Smooth muscle cell (in vitro differentiated cells): Measurements from ENCODE around the gene PCYOX1L. TPM values are rescaled to one million over a fixed set of nuclear protein-coding genes. Genes with fewer than 3 reads are reported as not detected.
A peak's percentile ranks its signal among the peaks of the same experiment; 100 is the strongest.

Experiments
- DNase-seq: peaks from one replicate; lab custom pipeline; 2025; ENCODE audit not compliant: unreplicated experiment; lab: John Stamatoyannopoulos, UW
- H2AFZ ChIP-seq: fragments of 200-600 bp; sonication (generic); 2 replicates; pipeline ENCODE4 v1.6.0; 2016; ENCODE audit warnings: antibody characterized with exemption, low read depth, mild to moderate bottlenecking
- H3F3A ChIP-seq: fragments of 200-600 bp; sonication (generic); 2 replicates; pipeline ENCODE4 v1.6.0; 2017; ENCODE audit warnings: antibody characterized with exemption, low read depth
- H3K27ac ChIP-seq: fragments of 200-600 bp; sonication (generic); 2 replicates; pipeline ENCODE4 v1.5.1; 2016; ENCODE audit warnings: low read depth, mild to moderate bottlenecking
- H3K27me3 ChIP-seq: fragments of 200-600 bp; sonication (generic); 2 replicates; pipeline ENCODE4 v1.6.1; 2016; ENCODE audit warnings: low read depth, mild to moderate bottlenecking
- H3K36me3 ChIP-seq: fragments of 200-600 bp; sonication (generic); 2 replicates; pipeline ENCODE4 v1.5.1; 2016; ENCODE audit warnings: low read depth
- H3K4me1 ChIP-seq: fragments of 200-600 bp; sonication (generic); 2 replicates; pipeline ENCODE4 v1.5.1; 2016; ENCODE audit warnings: low read depth
- H3K4me2 ChIP-seq: fragments of 200-600 bp; sonication (generic); 2 replicates; pipeline ENCODE4 v1.6.0; 2016; ENCODE audit warnings: mild to moderate bottlenecking
- H3K4me3 ChIP-seq: fragments of 200-600 bp; sonication (generic); 2 replicates; pipeline ENCODE4 v1.5.1; 2016; ENCODE audit warnings: mild to moderate bottlenecking
- H3K79me2 ChIP-seq: fragments of 200-600 bp; sonication (generic); 2 replicates; pipeline ENCODE4 v1.6.0; 2016; ENCODE audit warnings: low read depth, mild to moderate bottlenecking
- H3K9ac ChIP-seq: fragments of 200-600 bp; sonication (generic); 2 replicates; pipeline ENCODE4 v1.6.0; 2016; ENCODE audit warnings: low read depth
- H3K9me3 ChIP-seq: fragments of 200-600 bp; sonication (generic); replicated peaks from 2 replicates; pipeline ENCODE4 v1.5.1; 2016; ENCODE audit warnings: low read depth
- H4K20me1 ChIP-seq: fragments of 200-600 bp; sonication (generic); 2 replicates; pipeline ENCODE4 v1.6.0; 2016; ENCODE audit warnings: low read depth
- WGBS: methylation state at CpG from one replicate; pipeline ENCODE4 v1.1.7; 2016; ENCODE audit warnings: low lambda C conversion rate; 5-methylcytosine and 5-hydroxymethylcytosine counted together
- polyA plus RNA-seq: library from polyadenylated mRNA; unstranded; fragments of >200 nt; fragmentation: Nextera tagmentation; extraction: Ambion mirVana; gene quantifications from 2 replicates; pipeline ENCODE4 v1.2.1, GENCODE V29; 2016
- total RNA-seq: library from RNA; depleted of rRNA; stranded (reverse); fragments of >200 nt; gene quantifications from 2 replicates; pipeline ENCODE4 v1.2.3, GENCODE V29; 2014
- TF ChIP-seq, protein P1 (sequence below): fragments of 200-600 bp; sonication (generic); IDR thresholded peaks from 2 replicates; pipeline ENCODE4 v1.5.1; 2017; ENCODE audit warnings: borderline replicate concordance, mild to moderate bottlenecking, antibody characterized with exemption; ENCODE audit not compliant: insufficient read depth, poor library complexity, severe bottlenecking

Gene PCYOX1L
- total and polyA plus RNA-seq, 2 experiments from 2014 or later: 6.4 to 13.4 TPM

DNA sequence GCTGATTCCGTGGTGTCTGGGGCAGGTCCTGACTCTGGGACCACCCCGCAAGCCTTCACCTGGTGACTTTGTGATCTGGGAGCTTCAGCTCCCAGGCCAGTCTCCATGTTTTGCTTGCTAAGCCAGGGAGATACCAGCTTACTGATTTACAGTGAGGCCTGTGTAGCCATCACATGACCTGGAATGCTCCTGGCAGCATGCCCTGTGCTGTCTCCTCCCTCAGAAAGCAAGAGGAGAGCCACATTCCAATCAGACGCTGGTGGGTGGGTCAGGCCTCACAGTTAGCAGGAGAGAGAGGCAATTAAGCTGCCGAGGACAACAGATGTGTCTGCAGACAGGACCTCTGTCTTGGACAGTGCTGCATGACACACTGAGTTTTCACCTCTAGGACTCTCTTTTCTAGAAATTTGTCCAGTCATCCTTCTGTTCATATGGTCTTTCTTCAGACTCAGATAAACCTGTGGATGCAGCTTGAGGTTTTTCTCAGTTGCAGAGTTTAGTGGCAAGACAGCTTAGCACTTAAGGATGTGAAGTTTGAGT, 37.0 kb upstream of the PCYOX1L start:
- Histone ChIP-seq H3K4me2 (peak overlapping the region; percentile 65), H3K4me1 (peaks cover 11% of the 10 kb centered on the region), H3F3A (peaks cover 16% of the 10 kb centered on the region), H3K36me3 (no peaks in the 10 kb centered on the region), H2AFZ (peak overlapping the region; percentile 30), H3K27ac (peak overlapping the region; percentile 76), H3K4me3 (no peak overlapping the region), H4K20me1 (no peaks in the 10 kb centered on the region), H3K27me3 (no peaks in the 10 kb centered on the region), H3K9ac (peak overlapping the region; percentile 10), H3K9me3 (no peaks in the 10 kb centered on the region), H3K79me2 (no peaks in the 10 kb centered on the region)
- TF ChIP-seq, protein P1, sequence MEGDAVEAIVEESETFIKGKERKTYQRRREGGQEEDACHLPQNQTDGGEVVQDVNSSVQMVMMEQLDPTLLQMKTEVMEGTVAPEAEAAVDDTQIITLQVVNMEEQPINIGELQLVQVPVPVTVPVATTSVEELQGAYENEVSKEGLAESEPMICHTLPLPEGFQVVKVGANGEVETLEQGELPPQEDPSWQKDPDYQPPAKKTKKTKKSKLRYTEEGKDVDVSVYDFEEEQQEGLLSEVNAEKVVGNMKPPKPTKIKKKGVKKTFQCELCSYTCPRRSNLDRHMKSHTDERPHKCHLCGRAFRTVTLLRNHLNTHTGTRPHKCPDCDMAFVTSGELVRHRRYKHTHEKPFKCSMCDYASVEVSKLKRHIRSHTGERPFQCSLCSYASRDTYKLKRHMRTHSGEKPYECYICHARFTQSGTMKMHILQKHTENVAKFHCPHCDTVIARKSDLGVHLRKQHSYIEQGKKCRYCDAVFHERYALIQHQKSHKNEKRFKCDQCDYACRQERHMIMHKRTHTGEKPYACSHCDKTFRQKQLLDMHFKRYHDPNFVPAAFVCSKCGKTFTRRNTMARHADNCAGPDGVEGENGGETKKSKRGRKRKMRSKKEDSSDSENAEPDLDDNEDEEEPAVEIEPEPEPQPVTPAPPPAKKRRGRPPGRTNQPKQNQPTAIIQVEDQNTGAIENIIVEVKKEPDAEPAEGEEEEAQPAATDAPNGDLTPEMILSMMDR: no peak
- peak; percentile 57 for DNase-seq
- WGBS: 34% methylated on average over 4 of the region's 4 CpGs

DNA sequence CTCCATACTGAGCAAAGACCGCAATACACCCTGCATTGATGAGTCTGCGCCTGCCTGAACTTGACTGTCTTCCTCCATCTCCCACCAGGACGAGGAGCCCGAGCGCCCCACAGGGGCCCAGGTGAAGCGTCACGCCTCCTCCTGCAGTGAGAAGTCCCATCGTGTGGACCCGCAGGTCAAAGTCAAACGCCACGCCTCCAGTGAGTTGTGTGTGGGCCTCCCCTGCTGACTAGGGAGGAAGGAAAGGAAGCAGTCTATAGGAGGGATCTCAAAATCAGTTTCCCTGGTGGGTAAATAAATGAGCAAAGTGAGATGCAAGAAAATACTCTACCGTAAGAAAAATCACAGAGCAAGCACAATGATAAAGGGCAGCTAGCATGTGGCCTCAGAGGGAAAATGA, 35.3 kb upstream of the PCYOX1L start:
- Histone ChIP-seq H3K9ac (no peak overlapping the region), H2AFZ (no peak overlapping the region), H3F3A (peaks cover 16% of the 10 kb centered on the region), H3K9me3 (no peaks in the 10 kb centered on the region), H3K4me2 (no peak overlapping the region), H3K27me3 (no peaks in the 10 kb centered on the region), H4K20me1 (no peaks in the 10 kb centered on the region), H3K79me2 (no peaks in the 10 kb centered on the region), H3K27ac (no peak overlapping the region), H3K36me3 (no peaks in the 10 kb centered on the region), H3K4me1 (peaks cover 11% of the 10 kb centered on the region), H3K4me3 (no peak overlapping the region)
- 81% methylated on average over 12 of the region's 12 CpGs for WGBS
- TF ChIP-seq, protein P1: no peak
- no peak for DNase-seq

DNA sequence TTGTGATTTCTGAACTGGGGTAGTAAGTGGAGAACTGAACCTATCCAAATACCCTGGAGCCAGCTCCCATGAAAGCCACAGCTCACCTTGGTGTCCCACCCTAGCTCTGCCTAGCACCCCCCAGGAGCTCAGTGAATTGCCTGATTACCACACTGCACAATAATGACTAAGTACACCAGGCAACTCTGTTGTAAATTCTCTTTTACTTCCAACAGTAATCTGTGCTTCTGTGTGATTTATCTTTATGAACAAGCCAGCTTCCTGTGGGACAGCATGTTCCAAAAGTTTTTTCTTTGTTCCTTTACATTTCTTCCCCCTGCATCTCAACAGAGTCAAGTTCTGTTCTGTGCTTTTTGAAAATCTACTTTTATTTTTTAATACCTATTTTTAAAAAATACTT, 34.6 kb upstream of the PCYOX1L start:
- Histone ChIP-seq H3K27ac (peak overlapping the region; percentile 56), H2AFZ (peak overlapping the region; percentile 8), H3F3A (peaks cover 16% of the 10 kb centered on the region), H3K36me3 (no peaks in the 10 kb centered on the region), H3K27me3 (no peaks in the 10 kb centered on the region), H4K20me1 (no peaks in the 10 kb centered on the region), H3K9me3 (no peaks in the 10 kb centered on the region), H3K4me3 (no peak overlapping the region), H3K4me1 (peaks cover 11% of the 10 kb centered on the region), H3K4me2 (peak overlapping the region; percentile 4), H3K79me2 (no peaks in the 10 kb centered on the region), H3K9ac (no peak overlapping the region)
- TF ChIP-seq, protein P1: no peak
- no peak for DNase-seq

DNA sequence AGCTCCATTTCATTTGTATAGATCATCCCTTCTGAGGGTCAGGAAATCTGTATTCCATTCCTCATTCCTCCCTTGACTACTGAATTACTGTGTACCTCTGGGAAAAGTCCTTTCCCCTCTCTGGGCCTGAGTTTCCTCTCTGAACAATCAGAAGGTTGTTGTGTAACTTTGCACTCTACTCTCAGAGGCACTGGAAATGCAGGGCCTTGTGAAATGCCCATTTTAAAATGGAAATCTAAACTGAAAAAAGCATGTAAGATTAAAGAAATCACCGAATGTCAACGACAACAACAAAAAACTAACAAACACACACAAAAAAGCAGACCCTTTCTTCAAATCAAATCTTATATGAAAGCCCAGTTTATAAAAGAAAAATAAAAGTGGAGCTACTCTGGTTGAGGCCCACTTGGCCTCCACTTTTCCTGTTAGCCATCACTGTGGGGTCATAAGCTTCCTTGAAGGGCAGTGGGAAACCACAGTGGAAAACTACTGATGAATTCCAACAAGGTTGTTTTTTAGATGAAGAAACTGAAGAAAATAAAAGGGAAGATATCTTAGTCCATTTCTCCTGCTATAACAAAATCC, 34.1 kb upstream of the PCYOX1L start:
- Histone ChIP-seq H3K9ac (no peak overlapping the region), H3K4me3 (no peak overlapping the region), H2AFZ (peak overlapping the region; percentile 48), H3K79me2 (no peaks in the 10 kb centered on the region), H3K9me3 (no peaks in the 10 kb centered on the region), H4K20me1 (no peaks in the 10 kb centered on the region), H3F3A (peaks cover 16% of the 10 kb centered on the region), H3K27ac (peak overlapping the region; percentile 56), H3K27me3 (no peaks in the 10 kb centered on the region), H3K4me1 (peaks cover 11% of the 10 kb centered on the region), H3K36me3 (no peaks in the 10 kb centered on the region), H3K4me2 (peak overlapping the region; percentile 4)
- WGBS: 83% methylated on average over 2 of the region's 2 CpGs
- TF ChIP-seq, protein P1: no peak
- no peak for DNase-seq
